ENCODE data around the gene C12orf76.

The C12orf76 gene

DNA sequence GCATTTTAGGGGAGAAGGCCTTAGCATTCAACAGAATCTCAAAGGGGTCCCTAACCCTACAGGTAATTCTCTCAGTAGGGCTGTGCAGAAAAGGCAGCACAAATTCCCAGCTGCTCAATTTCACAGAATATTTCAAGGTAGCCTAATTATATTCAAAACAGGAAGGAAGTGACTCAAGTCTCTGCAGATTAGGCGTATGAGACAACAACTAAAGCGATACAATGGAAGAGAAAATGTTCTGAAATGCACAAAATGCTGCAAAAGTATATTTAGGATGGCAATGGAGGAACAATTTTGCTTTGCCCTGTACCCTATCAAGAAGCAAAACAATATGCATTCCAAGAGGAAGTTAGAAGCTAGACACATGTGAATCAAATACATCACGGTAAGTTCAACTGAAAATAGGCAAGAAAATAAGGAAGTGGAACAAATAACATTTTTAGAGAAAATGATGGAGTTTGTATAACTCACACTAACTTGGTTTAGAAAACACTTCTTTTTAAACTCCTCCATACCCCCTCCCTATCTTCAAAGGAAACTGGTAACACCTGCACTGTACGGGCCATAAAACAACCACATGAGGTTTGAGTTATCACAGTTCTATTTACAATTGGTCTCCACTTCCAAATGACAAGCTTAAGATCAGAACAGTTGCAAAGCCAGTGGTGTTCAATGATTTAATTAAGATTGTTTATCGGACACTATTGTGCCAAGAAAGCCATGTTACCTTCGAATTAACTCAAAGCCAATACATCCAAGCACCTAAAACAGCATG is 53.7 kb downstream of the C12orf76 start:
- H3K36me3 ChIP-seq (ENCODE audit: insufficient read depth) = no peaks in the 10 kb centered on the region
- H3K4me2 ChIP-seq = peak overlapping the region; percentile 73
- peaks cover 22% of the 10 kb centered on the region; the same call in 1 of the 2 replicates for H3K79me2 ChIP-seq (ENCODE audit: insufficient read depth, low read depth)
- H2AFZ ChIP-seq (ENCODE audit: low read depth) = no peak overlapping the region
- H3K9ac ChIP-seq = no peak overlapping the region
- H3K4me1 ChIP-seq (ENCODE audit: low read depth, poor library complexity, severe bottlenecking) = peaks cover 3% of the 10 kb centered on the region
- TF ChIP-seq, protein P1, sequence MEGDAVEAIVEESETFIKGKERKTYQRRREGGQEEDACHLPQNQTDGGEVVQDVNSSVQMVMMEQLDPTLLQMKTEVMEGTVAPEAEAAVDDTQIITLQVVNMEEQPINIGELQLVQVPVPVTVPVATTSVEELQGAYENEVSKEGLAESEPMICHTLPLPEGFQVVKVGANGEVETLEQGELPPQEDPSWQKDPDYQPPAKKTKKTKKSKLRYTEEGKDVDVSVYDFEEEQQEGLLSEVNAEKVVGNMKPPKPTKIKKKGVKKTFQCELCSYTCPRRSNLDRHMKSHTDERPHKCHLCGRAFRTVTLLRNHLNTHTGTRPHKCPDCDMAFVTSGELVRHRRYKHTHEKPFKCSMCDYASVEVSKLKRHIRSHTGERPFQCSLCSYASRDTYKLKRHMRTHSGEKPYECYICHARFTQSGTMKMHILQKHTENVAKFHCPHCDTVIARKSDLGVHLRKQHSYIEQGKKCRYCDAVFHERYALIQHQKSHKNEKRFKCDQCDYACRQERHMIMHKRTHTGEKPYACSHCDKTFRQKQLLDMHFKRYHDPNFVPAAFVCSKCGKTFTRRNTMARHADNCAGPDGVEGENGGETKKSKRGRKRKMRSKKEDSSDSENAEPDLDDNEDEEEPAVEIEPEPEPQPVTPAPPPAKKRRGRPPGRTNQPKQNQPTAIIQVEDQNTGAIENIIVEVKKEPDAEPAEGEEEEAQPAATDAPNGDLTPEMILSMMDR (conservative IDR thresholded peaks at IDR 0.05; ENCODE audit: low read depth, low read length) = no peak
- no peaks in the 10 kb centered on the region for H3K27me3 ChIP-seq (ENCODE audit: insufficient read depth, low read depth)
- no peaks in the 10 kb centered on the region for H4K20me1 ChIP-seq (ENCODE audit: insufficient read depth)
- no peak overlapping the region for H3K27ac ChIP-seq
- H3K4me3 ChIP-seq (IDR thresholded peaks at IDR 0.05; ENCODE audit: insufficient read depth, low read depth, low read length) = no peak overlapping the region

DNA sequence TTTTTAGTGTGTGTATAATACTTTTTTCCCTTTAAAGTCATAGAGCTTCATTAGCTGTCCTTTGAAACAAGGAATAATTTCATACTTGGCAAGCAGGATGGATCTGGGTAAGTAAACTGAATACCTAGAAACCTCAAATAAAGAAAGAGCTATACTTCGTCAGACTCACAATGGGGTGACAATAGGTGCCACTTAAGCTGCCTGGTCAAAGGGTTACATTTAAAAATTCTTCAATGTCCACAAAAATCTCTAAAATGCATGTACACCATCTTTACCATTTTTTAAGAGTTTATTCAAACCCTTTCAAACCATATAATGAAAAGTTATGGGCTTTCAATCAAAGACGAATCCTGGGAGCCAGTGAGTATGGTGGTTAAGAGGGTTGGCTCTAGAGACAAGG is 55.2 kb downstream of the C12orf76 start:
- Histone ChIP-seq H2AFZ (ENCODE audit: low read depth) (no peak overlapping the region), H3K9ac (no peak overlapping the region), H3K27ac (no peak overlapping the region), H3K27me3 (ENCODE audit: insufficient read depth, low read depth) (no peaks in the 10 kb centered on the region), H3K4me2 (no peak overlapping the region), H4K20me1 (ENCODE audit: insufficient read depth) (no peaks in the 10 kb centered on the region), H3K4me3 (IDR thresholded peaks at IDR 0.05; ENCODE audit: insufficient read depth, low read depth, low read length) (no peak overlapping the region), H3K4me1 (ENCODE audit: low read depth, poor library complexity, severe bottlenecking) (peaks cover 3% of the 10 kb centered on the region), H3K36me3 (ENCODE audit: insufficient read depth) (no peaks in the 10 kb centered on the region), H3K79me2 (ENCODE audit: insufficient read depth, low read depth) (peaks cover 22% of the 10 kb centered on the region; the same call in 1 of the 2 replicates)
- TF ChIP-seq, protein P1 (conservative IDR thresholded peaks at IDR 0.05; ENCODE audit: low read depth, low read length) = no peak

DNA sequence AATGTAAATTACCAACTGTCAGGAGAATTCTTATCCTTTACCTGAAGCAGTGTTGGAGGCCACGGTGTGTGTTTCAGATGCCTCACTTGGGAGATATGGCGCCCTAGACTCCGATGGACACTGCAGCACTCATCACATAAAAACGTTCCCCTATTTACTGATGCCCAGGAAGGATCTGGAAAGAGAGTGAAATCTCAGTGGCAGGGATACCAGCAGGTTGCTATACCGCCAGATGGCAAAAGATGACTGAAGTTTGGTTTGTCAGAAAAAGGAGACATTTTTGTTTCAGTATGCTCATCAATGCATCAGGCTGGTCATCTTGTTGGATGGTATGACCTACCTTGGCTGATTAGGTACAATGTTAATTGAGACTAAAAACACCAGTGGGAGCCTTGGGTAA is 56.7 kb downstream of the C12orf76 start:
- no peak overlapping the region for H2AFZ ChIP-seq (ENCODE audit: low read depth)
- no peaks in the 10 kb centered on the region for H3K27me3 ChIP-seq (ENCODE audit: insufficient read depth, low read depth)
- H3K36me3 ChIP-seq (ENCODE audit: insufficient read depth) = no peaks in the 10 kb centered on the region
- H3K4me2 ChIP-seq = no peak overlapping the region
- peaks cover 22% of the 10 kb centered on the region; the same call in 1 of the 2 replicates for H3K79me2 ChIP-seq (ENCODE audit: insufficient read depth, low read depth)
- peaks cover 2% of the 10 kb centered on the region for H3K4me1 ChIP-seq (ENCODE audit: low read depth, poor library complexity, severe bottlenecking)
- TF ChIP-seq, protein P1 (conservative IDR thresholded peaks at IDR 0.05; ENCODE audit: low read depth, low read length) = no peak
- no peaks in the 10 kb centered on the region for H4K20me1 ChIP-seq (ENCODE audit: insufficient read depth)
- no peak overlapping the region for H3K27ac ChIP-seq
- no peak overlapping the region for H3K4me3 ChIP-seq (IDR thresholded peaks at IDR 0.05; ENCODE audit: insufficient read depth, low read depth, low read length)
- H3K9ac ChIP-seq = no peak overlapping the region
